T-helper 17 cell (primary cell): ENCODE data around the gene REV1. TPM values are rescaled to one million over a fixed set of nuclear protein-coding genes. Genes with fewer than 3 reads are reported as not detected.

Experiments
- ATAC-seq: fragments of 150-1000 bp; cut with Tn5 transposase; 2 replicates; pipeline ENCODE4 v1.10.0; 2021; ENCODE audit warnings: mild to moderate bottlenecking, moderate library complexity
- DNase-seq, 3 donors: peaks; one replicate each; pipeline versions ENCODE4 v3.0.0 to v3.0.0-alpha.2; 2020 to 2021
- H3K9me3 ChIP-seq: one replicate; pipeline ENCODE4 v1.7.0; 2013; ENCODE audit warnings: low read length, mild to moderate bottlenecking; ENCODE audit not compliant: control insufficient read depth, poor library complexity, severe bottlenecking
- H3K27ac Mint-ChIP-seq: one replicate; pipeline ENCODE4 v1.8.0; 2022; ENCODE audit warnings: mild to moderate bottlenecking, moderate library complexity, mixed read lengths
- H3K27me3 Mint-ChIP-seq: one replicate; pipeline ENCODE4 v1.8.0; 2022; ENCODE audit warnings: mixed read lengths
- H3K36me3 Mint-ChIP-seq: one replicate; pipeline ENCODE4 v1.8.0; 2022; ENCODE audit warnings: low read depth, mixed read lengths
- H3K4me1 Mint-ChIP-seq: one replicate; pipeline ENCODE4 v1.8.0; 2022; ENCODE audit warnings: mild to moderate bottlenecking, mixed read lengths
- H3K4me3 Mint-ChIP-seq: one replicate; pipeline ENCODE4 v1.8.0; 2022; ENCODE audit warnings: mild to moderate bottlenecking, moderate library complexity, mixed read lengths
- total RNA-seq, 4 donors: library from RNA in 2 of 4; stranded (reverse) in 2 of 4; gene quantifications; one replicate each; pipeline ENCODE4 v1.2.3 and lab custom pipeline; 2022 to 2026

REV1 gene
- total RNA-seq, 2 donors from 2014 or later: 41.7 to 47.3 TPM

DNA sequence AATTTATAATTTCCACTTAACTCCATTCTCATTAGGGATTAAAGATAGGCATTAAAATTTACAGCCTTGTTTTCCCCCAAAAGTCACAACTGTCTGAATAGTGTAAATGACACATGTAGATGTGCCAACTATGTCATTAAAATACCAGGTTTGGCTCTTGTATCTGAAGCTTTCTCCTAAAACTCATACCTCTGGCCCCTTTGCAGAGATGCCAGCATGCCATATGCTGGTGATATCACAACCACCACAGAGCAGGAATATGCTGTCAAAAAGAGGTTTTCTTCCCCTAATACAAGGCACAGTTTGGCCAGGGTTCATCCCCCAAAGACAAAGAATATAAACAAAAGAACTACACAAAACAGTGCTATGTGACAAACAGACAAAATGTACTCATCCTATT is 65.4 kb downstream of the REV1 start:
- peaks cover 5% of the 10 kb centered on the region for H3K36me3 Mint-ChIP-seq
- DNase-seq (no peak), ATAC-seq (no peak)
- no peak overlapping the region for H3K4me3 Mint-ChIP-seq
- no peaks in the 10 kb centered on the region for H3K9me3 ChIP-seq
- no peak overlapping the region for H3K27ac Mint-ChIP-seq
- peaks cover 5% of the 10 kb centered on the region for H3K4me1 Mint-ChIP-seq
- H3K27me3 Mint-ChIP-seq: no peaks in the 10 kb centered on the region

GRCh38 chr2:99422599-99422998 is 67.2 kb downstream of the REV1 start:
- Mint-ChIP-seq H3K27ac (no peak overlapping the region), H3K36me3 (peaks cover 5% of the 10 kb centered on the region)

GRCh38 chr2:99421469-99421868 is 68.3 kb downstream of the REV1 start:
- ATAC-seq (no peak), DNase-seq (no peak)
- no peak overlapping the region for H3K4me3 Mint-ChIP-seq
- H3K36me3 Mint-ChIP-seq: peaks cover 5% of the 10 kb centered on the region
- no peaks in the 10 kb centered on the region for H3K9me3 ChIP-seq
- no peaks in the 10 kb centered on the region for H3K27me3 Mint-ChIP-seq
- H3K27ac Mint-ChIP-seq: no peak overlapping the region
- peaks cover 5% of the 10 kb centered on the region for H3K4me1 Mint-ChIP-seq

More at GRCh38 chr2:99422599-99422998, 67.2 kb downstream of the REV1 start:
- no peak for ATAC-seq
- H3K4me1 Mint-ChIP-seq: peaks cover 5% of the 10 kb centered on the region
- no peaks in the 10 kb centered on the region for H3K27me3 Mint-ChIP-seq
- H3K9me3 ChIP-seq: no peaks in the 10 kb centered on the region
- no peak overlapping the region for H3K4me3 Mint-ChIP-seq
- DNase-seq: no peak

- H3K4me1 Mint-ChIP-seq: peaks cover 5% of the 10 kb centered on the region
Observed at GRCh38 chr2:99420751-99421299, 69.0 kb downstream of the REV1 start.

GRCh38 chr2:99420031-99420430 is 69.8 kb downstream of the REV1 start:
- peak overlapping the region; percentile 87 for H3K27ac Mint-ChIP-seq
- no peaks in the 10 kb centered on the region for H3K9me3 ChIP-seq
- DNase-seq (no peak), ATAC-seq (no peak)
- peaks cover 5% of the 10 kb centered on the region for H3K36me3 Mint-ChIP-seq
- H3K4me3 Mint-ChIP-seq: no peak overlapping the region
- H3K4me1 Mint-ChIP-seq: peaks cover 5% of the 10 kb centered on the region
- H3K27me3 Mint-ChIP-seq: no peaks in the 10 kb centered on the region

More at GRCh38 chr2:99420751-99421299, 69.0 kb downstream of the REV1 start:
- DNase-seq (no peak), ATAC-seq (no peak)
- Mint-ChIP-seq H3K27ac (no peak overlapping the region), H3K27me3 (no peaks in the 10 kb centered on the region), H3K36me3 (peaks cover 5% of the 10 kb centered on the region), H3K4me3 (no peak overlapping the region)
- no peaks in the 10 kb centered on the region for H3K9me3 ChIP-seq

GRCh38 chr2:99417396-99417795 is 72.4 kb downstream of the REV1 start:
- peaks cover 5% of the 10 kb centered on the region for H3K4me1 Mint-ChIP-seq
- H3K36me3 Mint-ChIP-seq: peaks cover 5% of the 10 kb centered on the region
- H3K9me3 ChIP-seq: no peaks in the 10 kb centered on the region
- DNase-seq: no peak
- H3K27ac Mint-ChIP-seq: no peak overlapping the region
- no peak overlapping the region for H3K4me3 Mint-ChIP-seq
- H3K27me3 Mint-ChIP-seq: no peaks in the 10 kb centered on the region
- no peak for ATAC-seq

- Mint-ChIP-seq H3K36me3 (no peaks in the 10 kb centered on the region), H3K27ac (peak overlapping the region; percentile 43), H3K4me3 (no peak overlapping the region), H3K4me1 (no peaks in the 10 kb centered on the region), H3K27me3 (no peaks in the 10 kb centered on the region)
- ATAC-seq (no peak), DNase-seq (no peak)
- no peaks in the 10 kb centered on the region for H3K9me3 ChIP-seq
Observed at GRCh38 chr2:99414566-99414965, 75.3 kb downstream of the REV1 start.

- H3K36me3 Mint-ChIP-seq: no peaks in the 10 kb centered on the region
- H3K27me3 Mint-ChIP-seq: no peaks in the 10 kb centered on the region
Observed at GRCh38 chr2:99410276-99410675, 79.5 kb downstream of the REV1 start.

DNA sequence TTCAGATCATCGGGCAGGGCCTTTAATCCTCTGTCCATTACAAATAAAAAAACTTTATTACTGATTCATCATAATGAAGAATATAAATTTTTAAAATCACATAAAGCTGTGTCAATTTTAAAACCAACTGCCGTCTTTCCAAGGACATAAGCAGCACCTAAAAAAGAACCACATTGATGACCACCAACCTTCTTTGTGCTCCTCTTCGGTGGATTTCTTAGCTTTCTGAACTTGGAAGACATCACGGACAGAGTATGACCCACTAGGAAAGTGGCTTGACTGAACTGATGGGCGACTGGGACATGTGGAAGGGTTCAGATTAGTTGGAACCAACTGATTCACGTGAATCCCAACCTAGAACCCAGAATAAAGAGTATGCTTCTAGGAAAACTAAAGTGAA is 83.7 kb downstream of the REV1 start:
- H3K27me3 Mint-ChIP-seq: no peaks in the 10 kb centered on the region
- DNase-seq: no peak
- H3K4me1 Mint-ChIP-seq: peaks cover 2% of the 10 kb centered on the region
- H3K9me3 ChIP-seq: no peaks in the 10 kb centered on the region
- H3K27ac Mint-ChIP-seq: peak overlapping the region; percentile 19
- no peaks in the 10 kb centered on the region for H3K36me3 Mint-ChIP-seq
- no peak for ATAC-seq
- no peak overlapping the region for H3K4me3 Mint-ChIP-seq

More at GRCh38 chr2:99410276-99410675, 79.5 kb downstream of the REV1 start:
- Mint-ChIP-seq H3K4me1 (no peaks in the 10 kb centered on the region), H3K27ac (no peak overlapping the region), H3K4me3 (no peak overlapping the region)
- no peak for ATAC-seq
- DNase-seq: no peak
- H3K9me3 ChIP-seq: no peaks in the 10 kb centered on the region

DNA sequence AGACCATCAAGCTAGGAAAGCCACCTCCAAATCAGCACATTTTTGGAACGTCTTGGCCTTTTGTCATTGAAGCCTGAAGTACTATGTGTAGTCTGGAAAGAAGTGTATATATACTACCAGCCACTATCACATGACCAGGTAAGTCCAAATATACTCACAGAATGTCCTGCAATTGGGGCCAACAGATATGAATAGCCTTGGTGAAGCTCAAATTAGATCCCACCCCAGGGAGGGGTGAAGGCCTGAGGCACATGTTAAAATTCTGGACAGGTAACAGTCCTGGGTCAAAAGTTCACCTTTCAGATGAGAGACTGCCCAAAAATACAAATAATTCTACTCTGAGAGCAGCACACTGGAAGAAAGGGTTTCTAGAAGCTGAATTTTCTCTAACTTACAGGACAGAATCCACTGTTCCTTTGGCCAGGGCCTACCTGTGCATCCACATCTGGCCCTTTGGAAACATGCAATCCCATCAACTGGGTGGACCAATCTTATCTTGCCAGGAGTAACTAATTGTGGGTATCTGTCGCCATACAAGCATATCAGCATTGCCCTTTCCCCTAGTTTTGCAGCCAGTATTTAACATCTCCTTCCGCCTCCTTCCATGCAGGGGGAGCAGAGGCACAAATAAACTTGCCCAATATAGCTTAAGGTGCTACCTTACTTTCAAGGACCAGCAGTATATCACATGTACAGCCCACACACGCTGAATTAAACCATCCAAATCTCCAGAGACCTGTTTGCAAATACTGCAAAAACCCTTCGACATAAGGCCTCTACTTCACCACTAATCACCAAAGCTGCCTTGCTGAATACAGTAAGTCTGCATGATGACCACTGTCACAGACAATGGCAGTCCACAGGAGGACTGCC is 84.8 kb downstream of the REV1 start:
- peaks cover 2% of the 10 kb centered on the region for H3K4me1 Mint-ChIP-seq
- no peak overlapping the region for H3K4me3 Mint-ChIP-seq
- DNase-seq (no peak), ATAC-seq (no peak)
- H3K27me3 Mint-ChIP-seq: no peaks in the 10 kb centered on the region
- no peaks in the 10 kb centered on the region for H3K36me3 Mint-ChIP-seq
- H3K9me3 ChIP-seq: no peaks in the 10 kb centered on the region
- peak overlapping the region; percentile 19 for H3K27ac Mint-ChIP-seq

- Mint-ChIP-seq H3K36me3 (peaks cover 2% of the 10 kb centered on the region), H3K27me3 (no peaks in the 10 kb centered on the region), H3K4me1 (peaks cover 2% of the 10 kb centered on the region), H3K27ac (peak overlapping the region; percentile 79), H3K4me3 (no peak overlapping the region)
- DNase-seq (no peak), ATAC-seq (no peak)
- no peaks in the 10 kb centered on the region for H3K9me3 ChIP-seq
Observed at GRCh38 chr2:99404039-99404796, 85.6 kb downstream of the REV1 start.

GRCh38 chr2:99403524-99403923 is 86.3 kb downstream of the REV1 start:
- DNase-seq (no peak), ATAC-seq (no peak)
- peaks cover 4% of the 10 kb centered on the region for H3K36me3 Mint-ChIP-seq
- H3K4me1 Mint-ChIP-seq: peaks cover 2% of the 10 kb centered on the region
- H3K4me3 Mint-ChIP-seq: no peak overlapping the region
- no peaks in the 10 kb centered on the region for H3K9me3 ChIP-seq
- H3K27ac Mint-ChIP-seq: peak overlapping the region; percentile 79
- no peaks in the 10 kb centered on the region for H3K27me3 Mint-ChIP-seq

DNA sequence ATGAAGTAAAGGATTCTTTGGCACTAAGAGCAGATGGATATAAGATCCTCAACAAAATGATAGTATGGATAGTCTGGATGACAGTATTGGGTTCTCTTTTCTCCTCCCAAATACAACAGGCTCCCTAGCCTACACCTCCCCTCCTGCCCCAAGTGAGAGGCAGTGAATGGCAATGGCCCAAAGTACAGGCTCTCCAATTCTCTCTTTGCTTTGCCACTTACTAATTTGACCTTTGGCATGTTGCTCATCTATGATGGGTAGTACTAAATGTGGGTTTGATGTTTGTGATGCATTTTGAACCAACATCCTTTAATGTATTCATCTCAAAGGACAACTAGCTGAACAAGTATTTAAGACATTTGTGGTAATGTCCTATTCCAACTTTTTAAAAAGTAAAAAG is 86.7 kb downstream of the REV1 start:
- peaks cover 7% of the 10 kb centered on the region for H3K36me3 Mint-ChIP-seq
- ATAC-seq: no peak
- H3K4me1 Mint-ChIP-seq: peaks cover 2% of the 10 kb centered on the region
- no peak overlapping the region for H3K4me3 Mint-ChIP-seq
- H3K27me3 Mint-ChIP-seq: no peaks in the 10 kb centered on the region
- H3K9me3 ChIP-seq: no peaks in the 10 kb centered on the region
- peak overlapping the region; percentile 79 for H3K27ac Mint-ChIP-seq
- no peak for DNase-seq
